Mucosa of descending colon (tissue), 3 donors: Measurements from ENCODE around the gene CENPU. TPM values are rescaled to one million over a fixed set of nuclear protein-coding genes. Genes with fewer than 3 reads are reported as not detected.
A peak's percentile ranks its signal among the peaks of the same experiment; 100 is the strongest.
"Not testable (repeated sequence)": the region's sequence is repeated elsewhere in the genome, so short reads cannot be mapped to it uniquely, and the experiment has no call there.

Experiments used
- ATAC-seq: fragments of 200-7000 bp; cut with Tn5 transposase; one replicate; pipeline ENCODE4 v1.9.1; 2020; ENCODE audit warnings: mild to moderate bottlenecking, moderate library complexity
- DNase-seq, 3 donors: peaks; one replicate each; pipeline ENCODE4 v3.0.0-alpha.2; 2020
- H3K36me3 ChIP-seq: fragments of 200-600 bp; one replicate; pipeline ENCODE4 v1.8.0; 2021; ENCODE audit warnings: low read depth, mild to moderate bottlenecking
- H3K4me1 ChIP-seq: fragments of 200-600 bp; one replicate; pipeline ENCODE4 v1.8.0; 2021; ENCODE audit warnings: low read depth, mild to moderate bottlenecking
- H3K4me3 ChIP-seq: fragments of 200-600 bp; one replicate; pipeline ENCODE4 v1.8.0; 2021; ENCODE audit warnings: mild to moderate bottlenecking
- H3K9me3 ChIP-seq: fragments of 200-600 bp; one replicate; pipeline ENCODE4 v1.8.0; 2021; ENCODE audit warnings: mild to moderate bottlenecking
- intact Hi-C, 2 donors: fragments of 100-400 bp; cut with DNase I in 1 of 2; cut with micrococcal nuclease in 1 of 2; formaldehyde crosslinking; loops; one replicate each; pipeline versions ENCODE4 v1.11.0 to v1.11.1; 2022; cut with DNase I, micrococcal nuclease
- total RNA-seq, 3 donors: library from RNA; stranded (reverse); fragmentation: NEBNext Ultra II Directional in 2 of 3; extraction: Animal tissue kit (Norgen Biotek cat#: 25700) in 2 of 3; gene quantifications; one replicate each; pipeline versions ENCODE4 v1.2.1 to v1.2.4, GENCODE V29; 2021 to 2023
- TF ChIP-seq, protein P1 (sequence below): fragments of 200-600 bp; IDR thresholded peaks from one replicate; pipeline ENCODE4 v1.8.0; 2022; ENCODE audit warnings: antibody characterized with exemption, mild to moderate bottlenecking
- donor health status: DM: no; HTN: no; CAD: no; lungs with moderate emphysema.
- donor health status: DM: no; HTN: no; CAD: no.
- donor health status: DM: no; HTN: yes; CAD: no.

The CENPU gene
- total RNA-seq, 3 donors from 2014 or later, result 5.1 to 19.5 (median 9.5) TPM

DNA sequence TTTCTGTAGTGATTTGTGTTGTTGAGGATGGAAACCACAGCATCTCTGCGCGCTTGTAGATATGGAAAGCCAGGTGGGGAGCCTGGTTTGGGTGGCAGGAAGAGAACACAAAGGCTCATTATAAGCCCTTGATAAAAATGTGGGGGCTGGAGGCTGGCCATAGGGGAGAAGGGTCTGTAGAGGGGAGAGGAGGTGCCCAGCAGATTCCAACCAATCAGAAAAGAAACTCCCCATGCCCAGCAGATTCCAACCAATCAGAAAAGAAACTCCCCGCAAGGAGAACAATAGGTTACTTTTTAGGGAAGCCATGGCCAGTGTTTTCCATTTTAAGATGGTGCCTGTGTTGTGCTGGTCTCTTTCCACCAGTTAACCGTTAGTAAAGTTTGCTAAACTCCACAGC, 9.8 kb upstream of the CENPU start:
- Histone ChIP-seq H3K9me3 (no peaks in the 10 kb centered on the region), H3K4me3 (no peak overlapping the region), H3K36me3 (no peaks in the 10 kb centered on the region), H3K4me1 (peaks cover 21% of the 10 kb centered on the region)
- ATAC-seq, result no peak
- intact Hi-C loops, result loop anchor here in 1 of 2 donors (10.0 kb wide), 1 partner anchor 241 kb away; no protein-coding TSS in a partner anchor
- TF ChIP-seq, protein P1, sequence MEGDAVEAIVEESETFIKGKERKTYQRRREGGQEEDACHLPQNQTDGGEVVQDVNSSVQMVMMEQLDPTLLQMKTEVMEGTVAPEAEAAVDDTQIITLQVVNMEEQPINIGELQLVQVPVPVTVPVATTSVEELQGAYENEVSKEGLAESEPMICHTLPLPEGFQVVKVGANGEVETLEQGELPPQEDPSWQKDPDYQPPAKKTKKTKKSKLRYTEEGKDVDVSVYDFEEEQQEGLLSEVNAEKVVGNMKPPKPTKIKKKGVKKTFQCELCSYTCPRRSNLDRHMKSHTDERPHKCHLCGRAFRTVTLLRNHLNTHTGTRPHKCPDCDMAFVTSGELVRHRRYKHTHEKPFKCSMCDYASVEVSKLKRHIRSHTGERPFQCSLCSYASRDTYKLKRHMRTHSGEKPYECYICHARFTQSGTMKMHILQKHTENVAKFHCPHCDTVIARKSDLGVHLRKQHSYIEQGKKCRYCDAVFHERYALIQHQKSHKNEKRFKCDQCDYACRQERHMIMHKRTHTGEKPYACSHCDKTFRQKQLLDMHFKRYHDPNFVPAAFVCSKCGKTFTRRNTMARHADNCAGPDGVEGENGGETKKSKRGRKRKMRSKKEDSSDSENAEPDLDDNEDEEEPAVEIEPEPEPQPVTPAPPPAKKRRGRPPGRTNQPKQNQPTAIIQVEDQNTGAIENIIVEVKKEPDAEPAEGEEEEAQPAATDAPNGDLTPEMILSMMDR, result no peak
- DNase-seq, result no peak

DNA sequence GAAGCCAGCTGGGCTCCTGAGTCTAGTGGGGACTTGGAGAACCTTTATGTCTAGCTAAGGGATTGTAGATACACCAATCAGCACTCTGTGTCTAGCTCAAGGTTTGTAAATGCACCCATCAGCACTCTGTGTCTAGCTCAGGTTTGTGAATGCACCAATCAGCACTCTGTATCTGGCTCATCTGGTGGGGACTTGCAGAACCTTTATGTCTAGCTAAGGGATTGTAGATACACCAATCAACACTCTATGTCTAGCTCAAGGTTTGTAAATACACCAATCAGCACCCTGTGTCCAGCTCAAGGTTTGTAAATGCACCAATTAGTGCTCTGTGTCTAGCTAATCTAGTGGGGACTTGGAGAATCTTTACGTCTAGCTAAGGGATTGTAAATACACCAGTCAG, 7.8 kb upstream of the CENPU start:
- intact Hi-C loops, result loop anchor here in 1 of 2 donors (10.0 kb wide), 1 partner anchor 243 kb away; no protein-coding TSS in a partner anchor
- DNase-seq, H3K36me3 ChIP-seq, H3K4me3 ChIP-seq, H3K9me3 ChIP-seq, ATAC-seq, H3K4me1 ChIP-seq: not testable (repeated sequence)

DNA sequence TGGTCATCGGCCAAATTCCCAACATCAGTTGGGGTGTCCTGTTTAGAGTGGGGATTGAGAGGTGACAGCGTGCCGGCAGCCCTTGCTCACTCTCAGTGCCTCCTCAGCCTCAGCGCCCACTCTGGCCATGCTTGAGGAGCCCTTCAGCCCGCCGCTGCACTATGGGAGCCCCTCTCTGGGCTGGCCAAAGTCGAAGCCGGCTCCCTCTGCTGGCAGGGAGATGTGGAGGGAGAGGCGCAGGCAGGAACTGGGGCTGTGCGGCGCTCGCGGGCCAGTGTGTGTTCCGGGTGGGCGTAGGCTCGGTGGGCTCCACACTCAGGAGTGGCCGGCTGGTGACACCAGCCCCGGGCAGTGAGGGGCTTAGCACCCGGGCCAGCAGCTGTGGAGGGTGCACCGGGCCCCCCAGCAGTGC, 7.1 kb upstream of the CENPU start:
- Histone ChIP-seq H3K9me3 (no peaks in the 10 kb centered on the region), H3K4me3 (no peak overlapping the region), H3K4me1 (peaks cover under 1% of the 10 kb centered on the region), H3K36me3 (no peaks in the 10 kb centered on the region)
- intact Hi-C loops, result loop anchor here in 1 of 2 donors (10.0 kb wide), 1 partner anchor 244 kb away; no protein-coding TSS in a partner anchor
- DNase-seq, result no peak
- TF ChIP-seq, protein P1, result no peak
- ATAC-seq, result no peak

DNA sequence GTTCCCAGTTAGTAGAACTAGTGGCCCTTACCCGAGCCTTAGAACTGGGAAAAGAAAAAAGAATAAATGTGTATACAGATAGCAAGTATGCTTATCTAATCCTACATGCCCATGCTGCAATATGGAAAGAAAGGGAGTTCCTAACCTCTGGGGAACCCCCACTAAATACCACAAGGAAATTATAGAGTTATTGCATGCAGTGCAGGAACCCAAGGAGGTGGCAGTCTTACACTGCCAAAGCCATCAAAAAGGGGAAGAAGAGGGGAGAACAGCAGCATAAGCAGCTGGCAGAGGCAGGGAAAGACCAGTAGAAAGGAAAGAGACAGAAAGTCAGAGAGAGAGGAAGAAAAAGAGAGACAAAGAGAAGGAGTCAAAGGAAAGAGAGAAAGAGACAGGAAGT, 5.7 kb upstream of the CENPU start:
- DNase-seq, H3K4me3 ChIP-seq, H3K4me1 ChIP-seq, intact Hi-C loops, H3K9me3 ChIP-seq, H3K36me3 ChIP-seq, ATAC-seq: not testable (repeated sequence)

DNA sequence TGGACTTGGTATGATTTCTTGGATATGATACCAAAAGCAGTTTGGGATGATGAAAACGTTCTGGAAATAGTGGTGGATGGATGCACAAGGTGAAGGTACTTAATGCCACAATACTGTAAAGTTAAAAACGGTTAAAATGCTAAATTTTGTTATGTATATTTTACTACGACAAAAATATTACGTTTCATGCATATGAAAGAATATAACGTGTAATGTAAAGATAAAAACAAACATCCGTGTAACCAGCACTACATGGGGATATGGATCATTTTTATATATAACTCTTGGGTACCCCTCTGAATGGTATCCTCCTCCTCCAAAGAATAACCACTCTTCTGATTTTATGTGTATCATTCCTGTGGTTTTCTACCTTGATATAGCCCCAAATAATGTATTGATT, 862 bp upstream of the CENPU start:
- intact Hi-C loops, result no loop called here
- no peak for ATAC-seq

DNA sequence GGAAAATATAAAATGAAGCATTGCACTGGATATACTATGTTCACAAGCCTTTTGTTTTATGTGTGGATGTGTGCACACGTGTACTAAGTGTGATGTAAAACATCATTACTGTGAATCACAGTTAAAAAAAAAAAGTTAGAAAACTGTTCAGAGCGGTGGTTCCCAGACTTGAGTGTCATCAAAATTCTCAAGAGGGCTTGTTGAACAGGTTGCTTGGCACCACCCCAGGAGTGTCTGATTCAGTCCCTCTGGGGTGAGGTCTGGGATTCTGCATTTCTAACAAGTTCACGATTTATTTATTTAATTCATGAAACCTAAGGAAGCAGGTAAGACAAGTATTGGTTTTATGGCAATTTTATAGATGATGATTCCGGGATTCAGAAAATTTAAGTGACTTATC, 1.8 kb downstream of the CENPU start:
- no peak overlapping the region for H3K4me3 ChIP-seq
- TF ChIP-seq, protein P1, result no peak
- intact Hi-C loops, result no loop called here
- DNase-seq (no peak), ATAC-seq (no peak)
- no peaks in the 10 kb centered on the region for H3K9me3 ChIP-seq
- no peaks in the 10 kb centered on the region for H3K36me3 ChIP-seq
- no peaks in the 10 kb centered on the region for H3K4me1 ChIP-seq

More for the DNA sequence above, 862 bp upstream of the CENPU start:
- Histone ChIP-seq H3K4me3 (peak overlapping the region; percentile 62), H3K36me3 (no peaks in the 10 kb centered on the region), H3K4me1 (no peaks in the 10 kb centered on the region), H3K9me3 (no peaks in the 10 kb centered on the region)
- DNase-seq, result no peak
- TF ChIP-seq, protein P1, result no peak

DNA sequence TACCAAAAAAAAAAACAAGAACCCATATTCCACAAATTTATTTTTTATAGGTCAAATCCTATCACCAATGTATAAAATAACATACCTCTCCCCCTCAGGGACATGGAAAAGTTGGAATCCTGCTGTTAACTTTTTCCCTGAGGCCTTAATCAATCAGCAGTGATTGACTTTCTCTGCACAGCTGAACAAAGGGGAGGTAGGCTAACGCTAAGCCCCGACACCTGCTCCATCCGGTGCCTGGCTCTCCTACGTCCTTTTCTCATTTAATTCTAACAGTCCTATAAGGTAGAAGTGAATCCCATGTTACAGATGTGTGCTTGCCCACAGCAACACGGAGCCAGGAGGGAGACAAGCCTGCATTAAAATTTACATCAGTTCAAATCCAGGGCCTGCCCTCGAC, 2.8 kb downstream of the CENPU start:
- H3K4me3 ChIP-seq, result no peak overlapping the region
- no peaks in the 10 kb centered on the region for H3K4me1 ChIP-seq
- H3K36me3 ChIP-seq, result no peaks in the 10 kb centered on the region
- ATAC-seq (no peak), DNase-seq (no peak)
- no peaks in the 10 kb centered on the region for H3K9me3 ChIP-seq
- intact Hi-C loops, result no loop called here
- TF ChIP-seq, protein P1, result no peak
